RWPE1 (cell line): ENCODE measurements around the gene YJEFN3.

ENCODE experiments used
- CTCF ChIA-PET: fragments of 350-600 bp; sonication (Branson Sonifier 250); formaldehyde crosslinking; extraction: SDS; loops from one replicate; lab custom pipeline; 2021; lab: Yijun Ruan, JAX
- POLR2A ChIA-PET: fragments of 400-600 bp; formaldehyde crosslinking; extraction: SDS; loops from one replicate; lab custom pipeline; 2020; ENCODE audit warnings: antibody characterized with exemption; ENCODE audit not compliant: low non-redundant PET; lab: Yijun Ruan, JAX
- DNase-seq: peaks from one replicate; pipeline ENCODE4 v3.0.0; 2012; ENCODE audit warnings: low spot score
- H3K27ac ChIP-seq: fragments of 450-650 bp; 2 replicates; pipeline ENCODE4 v1.5.1; 2017
- TF ChIP-seq, protein P1 (sequence below): fragments of 450-650 bp; conservative IDR thresholded peaks from 2 replicates; pipeline ENCODE4 v1.5.1; 2017; ENCODE audit warnings: low read depth, mild to moderate bottlenecking

The YJEFN3 gene

DNA sequence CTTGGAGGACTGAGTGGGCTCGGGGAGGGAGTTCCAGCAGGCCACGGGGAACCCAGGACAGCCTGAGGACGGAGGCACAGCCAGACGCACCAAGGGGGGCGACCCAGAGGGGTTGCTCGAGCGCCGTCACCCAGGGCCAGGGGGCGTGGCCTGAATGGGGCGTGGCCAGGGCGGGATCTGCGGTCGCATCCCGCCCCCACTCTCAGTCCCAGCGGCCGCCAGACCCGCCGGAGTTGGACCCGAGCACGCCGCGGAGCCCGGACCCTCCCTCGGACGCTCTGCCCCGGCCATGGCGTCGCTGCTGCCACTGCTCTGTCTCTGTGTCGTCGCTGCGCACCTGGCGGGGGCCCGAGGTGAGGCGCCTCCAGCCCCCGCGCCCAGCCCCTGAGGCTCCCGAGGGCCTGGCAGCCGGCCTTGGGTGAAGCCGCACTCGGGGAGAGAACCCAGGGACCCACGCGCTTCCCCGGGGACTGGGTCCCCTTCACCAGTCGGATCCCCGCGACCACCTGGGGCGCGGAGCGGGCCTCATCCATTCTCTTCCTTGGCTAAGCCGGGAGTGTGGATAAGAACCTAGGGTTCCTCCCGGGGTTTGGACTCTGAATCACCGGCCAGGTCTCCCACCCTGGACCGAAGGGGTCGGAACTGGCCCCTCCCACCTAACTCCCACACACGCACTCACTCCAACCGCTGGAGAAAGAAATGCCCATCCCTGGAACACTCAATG, 9.5 kb downstream of the YJEFN3 start, which contains the start of gene CILP2:
Gene CILP2 (plus strand): TSS at position 205 of the 724 bp plus-strand sequence. CDS start 85 bp downstream, at position 290.
- ChIA-PET POLR2A (interaction anchor here (1.0 kb wide), 1 partner anchor 85 kb away, joined by 3 read pairs; no protein-coding TSS in a partner anchor), CTCF (interaction anchor here (0.5 to 1.5 kb wide), 3 partner anchors 23 to 106 kb away, joined by 3 to 4 read pairs (median 4); no protein-coding TSS in a partner anchor)
- TF ChIP-seq, protein P1, sequence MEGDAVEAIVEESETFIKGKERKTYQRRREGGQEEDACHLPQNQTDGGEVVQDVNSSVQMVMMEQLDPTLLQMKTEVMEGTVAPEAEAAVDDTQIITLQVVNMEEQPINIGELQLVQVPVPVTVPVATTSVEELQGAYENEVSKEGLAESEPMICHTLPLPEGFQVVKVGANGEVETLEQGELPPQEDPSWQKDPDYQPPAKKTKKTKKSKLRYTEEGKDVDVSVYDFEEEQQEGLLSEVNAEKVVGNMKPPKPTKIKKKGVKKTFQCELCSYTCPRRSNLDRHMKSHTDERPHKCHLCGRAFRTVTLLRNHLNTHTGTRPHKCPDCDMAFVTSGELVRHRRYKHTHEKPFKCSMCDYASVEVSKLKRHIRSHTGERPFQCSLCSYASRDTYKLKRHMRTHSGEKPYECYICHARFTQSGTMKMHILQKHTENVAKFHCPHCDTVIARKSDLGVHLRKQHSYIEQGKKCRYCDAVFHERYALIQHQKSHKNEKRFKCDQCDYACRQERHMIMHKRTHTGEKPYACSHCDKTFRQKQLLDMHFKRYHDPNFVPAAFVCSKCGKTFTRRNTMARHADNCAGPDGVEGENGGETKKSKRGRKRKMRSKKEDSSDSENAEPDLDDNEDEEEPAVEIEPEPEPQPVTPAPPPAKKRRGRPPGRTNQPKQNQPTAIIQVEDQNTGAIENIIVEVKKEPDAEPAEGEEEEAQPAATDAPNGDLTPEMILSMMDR: no peak

DNA sequence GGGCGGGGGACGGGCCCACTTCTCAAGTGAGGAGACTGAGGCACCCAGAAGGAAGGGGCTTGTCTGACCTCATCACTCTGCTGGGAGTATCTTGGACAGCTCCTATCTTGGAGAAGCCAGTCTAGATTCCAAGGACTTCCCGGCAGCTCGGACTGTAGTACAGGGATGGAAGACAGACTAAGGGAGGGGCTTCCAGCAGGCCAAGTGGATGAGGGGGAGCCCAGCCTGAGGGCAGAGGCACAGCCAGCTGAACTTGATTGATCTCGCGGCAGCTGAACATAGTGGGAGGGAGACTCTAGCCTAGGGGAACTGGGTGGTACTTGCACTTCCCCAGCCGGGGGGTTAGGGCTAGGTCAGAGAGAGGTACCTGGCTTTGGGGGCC, 10.1 kb downstream of the YJEFN3 start:
- CTCF ChIA-PET: interaction anchor here (0.5 to 1.5 kb wide), 4 partner anchors 24 to 105 kb away, joined by 3 to 4 read pairs (median 4); no protein-coding TSS in a partner anchor
- DNase-seq: no peak
- POLR2A ChIA-PET: interaction anchor here (0.6 to 1.0 kb wide), 2 partner anchors 85 to 93 kb away, joined by 3 read pairs; no protein-coding TSS in a partner anchor
- TF ChIP-seq, protein P1: no peak
- no peak overlapping the region for H3K27ac ChIP-seq

More for the DNA sequence above, 9.5 kb downstream of the YJEFN3 start, which contains the start of gene CILP2:
- H3K27ac ChIP-seq: no peak within 1 kb of the TSS
- peak; percentile 69 for DNase-seq

DNA sequence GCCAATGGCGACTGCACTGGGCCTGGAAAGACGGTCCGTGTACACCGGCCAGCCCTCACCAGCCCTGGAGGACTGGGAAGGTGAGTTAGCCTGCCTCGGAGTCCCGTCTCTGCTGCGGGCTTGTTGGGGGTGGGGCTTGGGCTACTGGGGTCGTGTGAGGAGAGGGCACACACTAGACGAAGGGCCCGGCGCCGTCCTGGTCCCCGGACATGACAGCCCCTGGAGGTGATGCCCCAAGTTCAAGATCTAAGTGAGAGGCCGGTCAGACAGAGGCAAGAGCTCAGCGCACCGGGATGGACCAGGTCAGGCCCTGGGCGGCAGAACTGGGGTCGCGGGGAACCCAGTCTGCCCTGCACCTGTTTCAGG, 11.0 kb downstream of the YJEFN3 start:
- TF ChIP-seq, protein P1: no peak
- no peak overlapping the region for H3K27ac ChIP-seq
- DNase-seq: no peak
- ChIA-PET POLR2A (no interaction called here), CTCF (interaction anchor here (1.5 kb wide), 1 partner anchor 104 kb away, joined by 4 read pairs; no protein-coding TSS in a partner anchor)

DNA sequence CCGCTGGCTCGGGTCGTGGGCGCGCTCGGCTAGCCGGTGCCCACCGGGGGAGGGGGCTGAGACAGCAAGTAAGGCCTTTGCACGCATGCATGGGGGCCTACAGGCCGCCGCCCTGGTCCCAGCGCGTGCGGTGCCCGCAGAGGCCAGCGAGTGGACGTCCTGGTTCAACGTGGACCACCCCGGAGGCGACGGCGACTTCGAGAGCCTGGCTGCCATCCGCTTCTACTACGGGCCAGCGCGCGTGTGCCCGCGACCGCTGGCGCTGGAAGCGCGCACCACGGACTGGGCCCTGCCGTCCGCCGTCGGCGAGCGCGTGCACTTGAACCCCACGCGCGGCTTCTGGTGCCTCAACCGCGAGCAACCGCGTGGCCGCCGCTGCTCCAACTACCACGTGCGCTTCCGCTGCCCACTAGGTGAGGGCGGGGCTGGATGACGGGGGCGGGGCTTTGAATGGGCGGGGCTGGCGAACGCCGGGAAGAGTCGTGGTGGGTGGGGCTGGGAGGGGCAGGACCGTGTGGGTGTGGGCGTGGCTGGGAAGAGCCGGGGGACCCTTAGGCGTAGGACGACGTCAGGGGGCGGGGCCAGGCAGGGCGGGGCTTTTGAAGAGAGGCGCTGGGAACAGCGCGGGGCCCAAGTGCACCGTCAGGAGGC, 11.5 kb downstream of the YJEFN3 start:
- H3K27ac ChIP-seq: no peak overlapping the region
- ChIA-PET CTCF (interaction anchor here (1.3 kb wide), 1 partner anchor 7 kb away, joined by 6 read pairs; no protein-coding TSS in a partner anchor), POLR2A (interaction anchor here (0.7 kb wide), 1 partner anchor 245 kb away, joined by 3 read pairs; no protein-coding TSS in a partner anchor)
- peak; percentile 90 for DNase-seq
- TF ChIP-seq, protein P1: no peak

DNA sequence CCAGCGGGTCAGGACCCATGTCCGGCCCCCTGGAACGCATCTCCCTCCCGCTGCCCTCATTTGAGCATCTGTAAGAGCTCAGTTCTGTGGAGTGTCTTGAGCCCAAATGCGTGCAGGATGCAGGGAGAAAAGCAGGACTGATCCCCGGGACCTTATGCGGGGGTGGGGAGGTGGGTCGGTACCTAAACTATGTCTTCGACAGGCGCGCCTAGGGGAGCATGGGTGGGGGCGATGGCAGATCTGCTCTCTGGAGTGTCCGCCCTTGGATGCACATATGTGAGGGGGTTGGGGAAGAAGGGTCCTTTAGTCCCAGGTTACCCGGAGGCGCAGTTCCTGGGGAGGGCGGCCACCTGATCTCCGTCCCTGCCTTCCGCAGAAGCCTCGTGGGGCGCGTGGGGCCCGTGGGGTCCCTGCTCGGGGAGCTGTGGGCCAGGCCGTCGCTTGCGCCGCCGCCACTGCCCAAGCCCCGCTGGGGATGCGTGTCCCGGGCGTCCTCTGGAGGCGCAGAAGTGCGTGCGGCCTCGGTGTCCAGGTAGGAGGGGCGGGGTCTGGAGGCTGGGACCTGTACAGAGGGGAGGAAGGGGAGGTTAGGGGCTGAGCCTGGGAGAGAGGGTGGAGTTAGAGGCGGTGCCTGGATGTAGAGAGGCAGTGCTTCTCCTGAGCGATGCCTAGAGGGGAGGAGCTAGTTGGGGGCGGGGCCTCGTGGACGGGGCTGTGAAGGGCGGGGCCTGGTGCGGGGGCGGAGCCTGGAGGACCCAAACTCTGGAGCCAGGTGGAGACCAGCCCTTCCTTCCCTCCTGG, 12.2 kb downstream of the YJEFN3 start:
- ChIA-PET CTCF (interaction anchor here (1.3 kb wide), 1 partner anchor 8 kb away, joined by 6 read pairs; no protein-coding TSS in a partner anchor), POLR2A (interaction anchor here (0.7 kb wide), 1 partner anchor 246 kb away, joined by 3 read pairs; no protein-coding TSS in a partner anchor)
- TF ChIP-seq, protein P1: no peak
- H3K27ac ChIP-seq: no peak overlapping the region
- DNase-seq: peak; percentile 92
